GM11168 (cell line): ENCODE measurements around the gene BMPR1A.
"Not testable (repeated sequence)": the region's sequence is repeated elsewhere in the genome, so short reads cannot be mapped to it uniquely, and the experiment has no call there.

Experiments used
- in situ Hi-C: fragments of 300-500 bp; cut with MboI; formaldehyde crosslinking; loops from one replicate; pipeline ENCODE4 v1.12.0; 2022; ENCODE audit warnings: low sequenced_read_pairs; ENCODE audit not compliant: unreplicated experiment

BMPR1A gene

DNA sequence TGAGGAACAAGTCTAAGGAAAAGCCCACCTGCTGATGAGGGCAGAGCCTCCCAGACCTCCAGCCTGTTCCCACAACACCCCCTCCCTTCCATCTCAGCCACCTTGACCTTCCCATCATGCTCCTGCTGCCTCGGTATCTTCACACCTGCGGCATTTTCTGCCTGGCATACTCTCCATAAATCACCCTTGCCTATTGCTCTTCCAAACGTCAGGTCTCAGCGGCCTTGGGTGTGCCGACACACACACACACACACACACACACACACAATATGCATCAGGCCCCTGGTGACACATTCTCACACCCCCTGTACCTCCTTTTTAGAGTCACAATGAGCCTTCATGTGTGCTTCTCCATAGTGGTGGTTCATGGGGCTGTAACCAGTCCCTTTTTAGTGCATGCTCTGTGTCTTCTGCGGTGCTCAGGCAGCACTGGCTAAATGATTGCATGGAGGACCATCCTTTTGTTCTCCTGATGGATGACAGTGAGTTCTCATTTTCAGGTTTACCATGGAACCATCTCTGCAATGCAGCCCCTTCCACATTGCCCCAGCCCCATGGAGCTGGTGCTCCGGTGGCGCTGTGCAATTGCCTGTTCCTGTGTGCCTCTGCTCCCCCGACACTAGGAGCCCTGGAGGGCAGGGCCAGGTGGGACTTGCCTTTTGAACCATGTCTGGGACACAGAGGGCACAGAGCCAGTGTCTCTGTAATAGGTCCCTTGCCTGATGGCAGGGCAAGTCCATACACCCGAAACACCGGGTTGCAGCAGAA is 216.4 kb downstream of the BMPR1A start:
- in situ Hi-C loops = no loop called here

DNA sequence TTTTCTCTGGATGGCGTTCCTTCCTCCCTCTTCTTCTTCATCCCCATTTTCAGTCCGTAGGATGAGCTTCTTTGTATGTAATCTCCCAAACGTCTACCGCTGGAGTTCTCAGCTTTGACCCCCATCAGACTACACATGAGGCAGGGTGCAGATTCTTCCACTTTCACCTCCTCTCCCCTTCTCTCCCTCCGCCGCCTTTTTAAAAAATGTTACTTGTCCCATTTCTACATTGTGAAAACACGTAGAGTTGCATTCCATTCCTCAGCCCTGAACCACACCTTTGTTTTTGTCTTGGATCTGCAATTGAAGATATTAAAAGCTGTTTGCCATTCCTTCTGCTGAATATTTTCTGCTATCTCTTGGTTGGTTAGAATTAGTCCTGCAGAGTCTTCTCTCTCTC is 218.1 kb downstream of the BMPR1A start:
- in situ Hi-C loops = no loop called here

DNA sequence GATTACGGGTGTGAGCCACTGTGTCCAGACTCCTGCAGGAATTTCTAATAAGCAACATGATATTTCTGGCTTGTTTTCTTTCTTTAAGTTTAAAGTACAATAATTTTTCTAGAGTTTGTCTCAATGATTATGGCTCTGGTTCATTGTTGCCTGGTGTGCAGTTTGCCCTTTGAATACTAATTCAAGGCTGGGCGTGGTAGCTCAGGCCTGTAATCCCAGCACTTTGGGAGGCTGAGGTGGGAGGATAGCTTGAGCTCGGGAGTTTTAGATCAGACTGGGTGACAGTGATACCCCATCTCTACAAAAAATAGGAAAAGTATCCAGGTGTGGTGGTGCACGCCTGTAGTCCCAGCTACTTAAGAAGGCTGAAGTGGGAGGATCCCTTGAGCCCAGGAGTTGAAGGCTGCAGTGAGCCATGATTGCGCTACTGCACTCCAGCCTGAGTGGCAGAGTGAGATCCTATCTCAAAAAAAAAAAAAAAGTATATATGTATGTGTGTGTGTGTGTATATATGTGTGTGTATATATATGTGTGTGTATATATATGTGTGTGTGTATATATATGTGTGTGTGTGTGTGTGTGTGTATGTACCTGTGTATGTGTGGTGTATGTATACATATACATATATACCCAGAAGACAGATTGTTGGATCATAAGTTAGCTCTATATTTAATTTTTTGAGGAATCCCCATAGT is 220.1 kb downstream of the BMPR1A start:
- in situ Hi-C loops = no loop called here

DNA sequence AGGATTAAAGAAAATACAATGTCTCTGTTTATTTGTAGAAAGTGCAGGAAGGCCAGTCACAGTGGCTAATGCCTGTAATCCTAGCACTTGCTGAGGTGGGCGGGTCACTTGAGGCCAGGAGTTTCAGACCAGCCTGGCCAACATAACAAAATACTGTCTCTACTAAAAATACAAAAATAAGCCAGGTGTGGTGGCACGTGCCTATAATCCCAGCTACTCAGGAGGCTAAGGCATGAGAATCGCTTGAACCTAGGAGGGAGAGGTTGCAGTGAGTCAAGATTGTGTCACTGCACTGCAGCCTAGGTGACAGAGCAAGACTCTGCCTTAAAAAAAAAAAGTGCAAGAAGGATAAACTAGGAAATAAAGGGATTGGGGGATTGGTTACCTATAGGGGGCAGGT is 222.0 kb downstream of the BMPR1A start:
- in situ Hi-C loops = not testable (repeated sequence)

DNA sequence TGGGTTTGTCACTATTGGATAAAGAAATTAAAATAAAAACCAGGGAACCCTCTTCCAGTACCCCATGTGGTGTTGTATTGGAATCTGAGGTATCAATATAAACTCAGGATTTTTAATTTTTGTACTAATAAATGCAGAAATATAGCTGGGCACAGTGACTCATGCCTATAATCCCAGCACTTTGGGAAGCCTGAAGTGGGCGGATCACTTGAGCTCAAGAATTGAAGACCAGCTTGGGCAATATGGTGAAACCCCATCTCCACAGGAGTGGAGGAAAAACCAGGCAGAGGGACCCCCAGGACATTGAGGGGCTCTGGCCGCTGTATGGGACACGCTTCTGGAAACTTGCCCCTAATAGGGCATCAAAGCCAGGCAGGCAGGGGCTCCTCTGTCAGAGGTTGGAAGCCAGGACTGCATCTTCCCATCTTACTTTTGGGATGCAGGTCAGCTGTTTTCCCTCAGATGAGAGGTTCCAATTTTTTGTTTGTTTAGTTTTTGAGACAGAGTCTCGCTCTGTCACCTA is 222.9 kb downstream of the BMPR1A start:
- in situ Hi-C loops = no loop called here

DNA sequence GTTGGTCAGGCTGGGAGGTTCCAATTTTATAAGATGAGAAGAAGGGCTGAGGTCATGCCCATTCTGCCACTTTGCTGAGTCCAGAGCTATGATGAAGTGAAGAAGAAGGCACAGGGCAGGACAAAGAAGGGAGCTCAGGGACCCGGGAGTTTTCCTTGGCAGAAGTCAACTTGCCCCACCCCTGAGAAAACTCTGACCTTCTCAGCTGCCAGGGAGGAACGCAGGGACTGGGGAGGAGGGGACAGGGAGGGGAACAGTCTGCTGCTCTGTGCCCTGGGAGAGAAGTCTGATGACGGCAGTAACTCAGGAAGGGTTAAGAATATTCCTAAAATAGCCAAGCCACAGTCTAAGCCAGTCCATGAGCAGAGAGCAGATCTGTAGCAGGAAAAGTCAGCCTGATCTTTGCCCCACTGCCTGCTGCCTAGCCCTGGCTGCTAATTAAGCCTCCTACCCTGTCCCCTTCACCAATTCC is 223.6 kb downstream of the BMPR1A start:
- in situ Hi-C loops = no loop called here

DNA sequence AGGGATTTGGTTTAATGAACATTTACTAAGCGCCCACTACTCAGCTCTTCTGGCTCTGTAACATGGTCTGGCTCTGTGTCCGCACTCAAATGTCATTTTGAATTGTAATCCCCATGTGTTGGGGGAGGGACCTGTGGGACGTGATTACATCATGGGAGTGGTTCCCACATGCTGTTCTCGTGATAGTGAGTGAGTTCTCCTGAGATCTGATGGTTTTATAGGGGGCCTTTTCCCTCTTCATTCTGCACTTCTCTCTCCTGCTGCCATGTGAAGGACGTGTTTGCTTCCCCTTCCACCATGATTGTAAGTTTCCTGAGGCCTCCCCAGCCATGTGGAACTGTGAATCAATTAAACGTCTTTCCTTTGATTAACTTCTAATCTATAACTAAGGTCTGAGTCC is 224.6 kb downstream of the BMPR1A start:
- in situ Hi-C loops = not testable (repeated sequence)

DNA sequence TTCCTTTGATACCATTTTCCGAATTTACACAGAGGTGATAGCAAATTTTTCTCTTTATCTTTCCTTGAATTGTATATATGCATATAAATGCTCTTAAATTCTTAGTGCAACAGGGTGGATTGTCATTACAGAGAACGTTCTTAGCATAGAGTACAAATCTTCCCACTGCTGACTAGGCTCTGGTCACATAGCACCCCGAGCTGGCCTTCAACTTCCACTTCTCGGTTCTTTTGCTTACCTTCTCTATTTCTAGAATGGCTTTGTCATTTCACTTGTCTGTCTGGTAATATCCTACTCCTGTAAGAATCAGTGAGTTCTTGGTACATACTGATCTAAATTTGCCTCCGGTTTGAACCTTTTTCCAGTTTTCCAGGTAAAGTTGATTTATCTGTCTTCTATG is 225.3 kb downstream of the BMPR1A start:
- in situ Hi-C loops = no loop called here
